Superior temporal gyrus (tissue), 1 donor: ENCODE measurements around the gene DNASE1L1.

Experiments
- DNase-seq: peaks from one replicate; pipeline ENCODE4 v3.0.0-alpha.2; 2016; ENCODE audit errors: extremely low spot score

The DNASE1L1 gene

GRCh38 chrX:154382483-154383069, 26.5 kb downstream of the DNASE1L1 start:
- no peak for DNase-seq

- no peak for DNase-seq
Observed at GRCh38 chrX:154381271-154381670, 27.8 kb downstream of the DNASE1L1 start.

GRCh38 chrX:154380787-154381186, 28.3 kb downstream of the DNASE1L1 start:
- no peak for DNase-seq

GRCh38 chrX:154380153-154380552, 28.9 kb downstream of the DNASE1L1 start:
- no peak for DNase-seq

- DNase-seq: no peak
Observed at GRCh38 chrX:154379569-154379951, 29.5 kb downstream of the DNASE1L1 start.

- peak; percentile 91 for DNase-seq
Observed at GRCh38 chrX:154378799-154379568, 30.1 kb downstream of the DNASE1L1 start, which contains the start of gene EMD. EMD (plus strand) TSS chrX:154379295; CDS start chrX:154379485, 190 bp downstream.

GRCh38 chrX:154378059-154378798, 30.8 kb downstream of the DNASE1L1 start:
- no peak for DNase-seq

GRCh38 chrX:154376774-154377173, 32.3 kb downstream of the DNASE1L1 start:
- DNase-seq: no peak

GRCh38 chrX:154375156-154375504, 33.9 kb downstream of the DNASE1L1 start:
- DNase-seq: no peak

- no peak for DNase-seq
Observed at GRCh38 chrX:154374313-154375155, 34.5 kb downstream of the DNASE1L1 start, which contains the start of gene FLNA. FLNA (minus strand) TSS chrX:154374634; CDS start chrX:154371245, 3,389 bp downstream.

GRCh38 chrX:154373340-154374306, 35.4 kb downstream of the DNASE1L1 start:
- DNase-seq: peak; percentile 72

GRCh38 chrX:154372612-154373022, 36.4 kb downstream of the DNASE1L1 start:
- no peak for DNase-seq

- no peak for DNase-seq
Observed at GRCh38 chrX:154371789-154372300, 37.2 kb downstream of the DNASE1L1 start.

GRCh38 chrX:154371017-154371788, 37.9 kb downstream of the DNASE1L1 start:
- DNase-seq: peak; percentile 80

- DNase-seq: no peak
Observed at GRCh38 chrX:154370300-154371016, 38.6 kb downstream of the DNASE1L1 start.

GRCh38 chrX:154369449-154370299, 39.4 kb downstream of the DNASE1L1 start:
- DNase-seq: no peak

- DNase-seq: no peak
Observed at GRCh38 chrX:154368630-154369448, 40.2 kb downstream of the DNASE1L1 start.
